Mesenchymal stem cell (in vitro differentiated cells and primary cell): Measurements from ENCODE around the gene GALR2.
A peak's percentile ranks its signal among the peaks of the same experiment; 100 is the strongest.

Experiments used
- DNase-seq: peaks from one replicate; pipeline ENCODE4 v3.0.0-alpha.2; 2013
- H2AFZ ChIP-seq: one replicate; pipeline ENCODE4 v1.6.1; 2013; ENCODE audit warnings: low read depth, mild to moderate bottlenecking, control low read depth, inconsistent platforms, low read length, moderate library complexity
- H2AK5ac ChIP-seq: 2 replicates; pipeline ENCODE4 v1.6.1; 2013; ENCODE audit warnings: low read length, moderate library complexity, mild to moderate bottlenecking, inconsistent platforms; ENCODE audit not compliant: severe bottlenecking
- H2BK120ac ChIP-seq: one replicate; pipeline ENCODE4 v1.6.1; 2013; ENCODE audit warnings: low read depth, mild to moderate bottlenecking, inconsistent platforms, low read length, moderate library complexity
- H2BK12ac ChIP-seq, 2 experiments: one replicate each; pipeline ENCODE4 v1.6.1; 2013; ENCODE audit warnings: inconsistent platforms in 2 of 2, low read length in 2 of 2, mild to moderate bottlenecking in 2 of 2, moderate library complexity in 2 of 2, control low read depth in 1 of 2
- H2BK15ac ChIP-seq: one replicate; pipeline ENCODE4 v1.6.1; 2013; ENCODE audit warnings: mild to moderate bottlenecking, low read depth, inconsistent platforms; ENCODE audit not compliant: poor library complexity, severe bottlenecking
- H2BK5ac ChIP-seq: 2 replicates; pipeline ENCODE4 v1.6.1; 2013; ENCODE audit warnings: low read depth, mild to moderate bottlenecking, low read length, control low read depth, inconsistent platforms; ENCODE audit not compliant: poor library complexity, severe bottlenecking
- H3K14ac ChIP-seq, 2 experiments: one replicate each; pipeline ENCODE4 v1.6.1; 2013; ENCODE audit warnings: inconsistent platforms in 2 of 2, low read length in 2 of 2, control low read depth in 1 of 2, mild to moderate bottlenecking in 1 of 2, moderate library complexity in 1 of 2
- H3K18ac ChIP-seq, 2 experiments: one replicate each; pipeline ENCODE4 v1.6.1; 2013; ENCODE audit warnings: inconsistent platforms in 2 of 2, low read length in 2 of 2, control low read depth in 1 of 2, low read depth in 1 of 2, mild to moderate bottlenecking in 1 of 2
- H3K23ac ChIP-seq, 2 experiments: one replicate each; pipeline ENCODE4 v1.6.1; 2013; ENCODE audit warnings: inconsistent platforms in 2 of 2, low read length in 2 of 2, mild to moderate bottlenecking in 2 of 2, moderate library complexity in 2 of 2, control low read depth in 1 of 2
- H3K27ac ChIP-seq: 2 replicates; pipeline ENCODE4 v1.5.1; 2013; ENCODE audit warnings: mild to moderate bottlenecking, moderate library complexity, low read length, control low read depth, inconsistent platforms; ENCODE audit not compliant: poor library complexity, severe bottlenecking
- H3K27me3 ChIP-seq, 2 experiments: 2 replicates each; pipeline versions ENCODE4 v1.6.1 to v1.7.0; 2013; ENCODE audit warnings: low read length in 2 of 2, mild to moderate bottlenecking in 2 of 2, moderate library complexity in 2 of 2, control low read depth in 1 of 2, inconsistent platforms in 1 of 2; ENCODE audit not compliant: control insufficient read depth in 1 of 2, insufficient read depth in 1 of 2
- H3K36me3 ChIP-seq, 2 experiments: 2 replicates each; pipeline versions ENCODE4 v1.6.1 to v1.7.0; 2013; ENCODE audit warnings: low read length in 2 of 2, control low read depth in 1 of 2, inconsistent platforms in 1 of 2, low read depth in 1 of 2, mild to moderate bottlenecking in 1 of 2; ENCODE audit not compliant: insufficient read depth in 2 of 2, control insufficient read depth in 1 of 2
- H3K4ac ChIP-seq, 2 experiments: one replicate each; pipeline ENCODE4 v1.6.1; 2013; ENCODE audit warnings: inconsistent platforms in 2 of 2, low read length in 2 of 2, mild to moderate bottlenecking in 2 of 2, moderate library complexity in 2 of 2, control low read depth in 1 of 2, low read depth in 1 of 2
- H3K4me1 ChIP-seq: 2 replicates; pipeline ENCODE4 v1.6.1; 2013; ENCODE audit warnings: low read depth, low read length, control low read depth; ENCODE audit not compliant: control insufficient read depth, insufficient read depth
- H3K4me2 ChIP-seq: 2 replicates; pipeline ENCODE4 v1.6.1; 2013; ENCODE audit warnings: low read length, mild to moderate bottlenecking, inconsistent platforms; ENCODE audit not compliant: poor library complexity, severe bottlenecking
- H3K4me3 ChIP-seq, 2 experiments: 2 replicates each; pipeline versions ENCODE4 v1.5.1 to v1.7.0; 2013; ENCODE audit warnings: low read length in 2 of 2, mild to moderate bottlenecking in 2 of 2, control low read depth in 1 of 2, low read depth in 1 of 2; ENCODE audit not compliant: insufficient read depth in 1 of 2
- H3K79me1 ChIP-seq: replicated peaks from 2 replicates; pipeline ENCODE4 v1.6.1; 2013; ENCODE audit warnings: mild to moderate bottlenecking, control low read depth, low read length, inconsistent platforms; ENCODE audit not compliant: poor library complexity, severe bottlenecking
- H3K9ac ChIP-seq: 2 replicates; pipeline ENCODE4 v1.7.0; 2013; ENCODE audit warnings: mild to moderate bottlenecking, low read length, moderate library complexity
- H3K9me3 ChIP-seq: 2 replicates; pipeline ENCODE4 v1.7.0; 2013; ENCODE audit warnings: mild to moderate bottlenecking, low read length; ENCODE audit not compliant: control insufficient read depth
- H4K8ac ChIP-seq: one replicate; pipeline ENCODE4 v1.6.1; 2013; ENCODE audit warnings: inconsistent platforms, mild to moderate bottlenecking, low read length, moderate library complexity
- H4K91ac ChIP-seq: one replicate; pipeline ENCODE4 v1.6.1; 2013; ENCODE audit warnings: mild to moderate bottlenecking, low read length, inconsistent platforms
- WGBS: methylation state at CpG from one replicate; pipeline ENCODE4 v1.1.7; 2013; ENCODE audit warnings: mixed read lengths; 5-methylcytosine and 5-hydroxymethylcytosine counted together

Gene GALR2

GRCh38 chr17:76051561-76051960, 23.0 kb upstream of the GALR2 start:
- H4K8ac ChIP-seq: no peak overlapping the region
- H2AK5ac ChIP-seq: no peak overlapping the region
- DNase-seq: no peak
- no peak overlapping the region for H3K14ac ChIP-seq
- WGBS: 92% methylated on average over 2 of the region's 6 CpGs
- H3K4ac ChIP-seq: no peak overlapping the region
- peaks cover 43 to 88% of the 10 kb centered on the region in 2 experiments for H3K36me3 ChIP-seq
- peaks cover 30% of the 10 kb centered on the region for H3K4me1 ChIP-seq
- H3K23ac ChIP-seq: no peak overlapping the region
- H2BK5ac ChIP-seq: peak overlapping the region; percentile 90
- H2AFZ ChIP-seq: no peak overlapping the region
- H3K4me2 ChIP-seq: no peak overlapping the region
- peak overlapping the region; percentile 98 for H3K27ac ChIP-seq
- no peak overlapping the region for H2BK120ac ChIP-seq
- no peak overlapping the region for H3K4me3 ChIP-seq
- no peak overlapping the region for H2BK12ac ChIP-seq
- H3K27me3 ChIP-seq: no peaks in the 10 kb centered on the region
- H4K91ac ChIP-seq: no peak overlapping the region
- H3K18ac ChIP-seq: no peak overlapping the region
- H3K9ac ChIP-seq: no peak overlapping the region
- peaks cover 10% of the 10 kb centered on the region for H3K79me1 ChIP-seq
- no peak overlapping the region for H2BK15ac ChIP-seq
- peaks cover 3% of the 10 kb centered on the region for H3K9me3 ChIP-seq

DNA sequence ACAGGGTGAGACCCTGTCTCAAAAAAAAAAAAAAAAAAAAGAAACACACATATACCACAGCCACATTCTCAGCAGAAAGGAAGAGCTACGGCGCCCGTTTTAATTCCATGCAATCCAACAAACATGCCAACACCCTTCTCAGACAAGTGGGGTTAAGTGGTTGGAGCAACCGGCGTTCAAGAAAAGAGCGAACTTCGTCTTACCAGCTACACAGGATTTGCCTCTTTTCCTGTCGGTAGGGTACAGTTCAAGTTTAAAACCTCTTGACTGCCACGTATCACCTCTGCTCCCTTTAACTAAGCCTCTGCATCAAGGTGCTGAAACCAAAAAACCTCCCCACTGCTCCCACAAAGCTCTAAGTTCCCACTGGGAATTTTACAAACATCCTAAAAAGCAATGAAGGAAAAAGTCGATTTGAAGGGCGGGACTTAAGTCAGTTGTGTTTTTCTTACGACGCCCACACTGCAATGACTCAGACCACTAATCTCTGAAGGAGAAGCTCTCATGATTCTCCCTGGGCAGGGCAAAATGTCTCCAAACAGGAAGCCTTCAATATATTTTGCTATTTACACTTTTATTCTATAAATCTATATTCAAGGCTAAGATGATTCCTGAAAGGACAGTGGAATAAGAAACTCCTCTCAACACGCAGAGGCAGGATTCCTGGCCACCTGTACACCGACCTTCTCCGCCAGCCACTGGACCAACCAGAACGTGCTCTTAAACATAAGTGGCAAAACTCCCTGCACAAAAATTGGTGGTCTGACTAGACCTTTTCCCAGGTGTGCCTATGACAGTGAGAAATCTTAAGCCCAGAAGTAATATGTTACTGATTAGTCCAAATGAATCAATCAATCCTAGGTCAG, 21.1 kb upstream of the GALR2 start:
- Histone ChIP-seq H3K4ac (no peak overlapping the region), H3K79me1 (peaks cover 11% of the 10 kb centered on the region)
- WGBS: 70% methylated on average over 15 of the region's 17 CpGs

DNA sequence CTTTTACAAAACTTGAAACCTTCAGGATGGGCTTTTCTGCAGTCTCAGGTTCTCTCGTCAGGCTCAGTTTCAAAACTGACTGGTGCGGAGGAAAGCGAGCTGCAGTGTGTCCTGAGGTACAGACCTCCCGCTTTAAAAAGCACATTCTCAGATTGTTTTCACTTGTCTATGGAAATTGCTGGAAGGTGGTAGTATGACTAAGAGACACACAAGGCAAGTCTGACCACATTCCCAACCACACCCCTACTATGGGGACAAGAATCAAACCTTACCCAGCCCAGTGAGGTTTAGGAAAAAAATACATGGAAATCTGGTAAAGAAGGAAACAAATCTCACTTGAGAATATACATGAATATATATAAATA, 20.5 kb upstream of the GALR2 start:
- 100% methylated on average over 1 of the region's 4 CpGs for WGBS
- H2BK15ac ChIP-seq: no peak overlapping the region
- no peak overlapping the region for H3K4me2 ChIP-seq
- no peak overlapping the region for H2AFZ ChIP-seq
- H3K27me3 ChIP-seq: no peaks in the 10 kb centered on the region
- H3K9ac ChIP-seq: no peak overlapping the region
- H3K36me3 ChIP-seq: peaks cover 49 to 89% of the 10 kb centered on the region in 2 experiments
- peak; percentile 47 for DNase-seq
- no peak overlapping the region for H4K8ac ChIP-seq
- H3K9me3 ChIP-seq: peaks cover 3% of the 10 kb centered on the region
- no peak overlapping the region for H3K18ac ChIP-seq
- H4K91ac ChIP-seq: no peak overlapping the region
- H3K4ac ChIP-seq: no peak overlapping the region
- H2BK120ac ChIP-seq: no peak overlapping the region
- no peak overlapping the region for H3K23ac ChIP-seq
- peaks cover 22% of the 10 kb centered on the region for H3K4me1 ChIP-seq
- peak overlapping the region; percentile 75 for H2AK5ac ChIP-seq
- no peak overlapping the region for H2BK12ac ChIP-seq
- H2BK5ac ChIP-seq: no peak overlapping the region
- H3K4me3 ChIP-seq: no peak overlapping the region
- H3K79me1 ChIP-seq: peaks cover 15% of the 10 kb centered on the region
- H3K14ac ChIP-seq: no peak overlapping the region
- H3K27ac ChIP-seq: peak overlapping the region; percentile 65

More for the DNA sequence above, 21.1 kb upstream of the GALR2 start:
- Histone ChIP-seq H2BK120ac (no peak overlapping the region), H3K27me3 (no peaks in the 10 kb centered on the region), H4K91ac (no peak overlapping the region), H3K4me3 (no peak overlapping the region), H3K4me2 (no peak overlapping the region), H3K9ac (no peak overlapping the region), H2BK15ac (no peak overlapping the region), H3K27ac (peak overlapping the region; percentile 66), H3K23ac (no peak overlapping the region), H2AFZ (no peak overlapping the region), H3K4me1 (peaks cover 22% of the 10 kb centered on the region), H2AK5ac (peak overlapping the region; percentile 96), H3K36me3 (peaks cover 45 to 89% of the 10 kb centered on the region in 2 experiments), H3K9me3 (peaks cover 3% of the 10 kb centered on the region), H3K18ac (no peak overlapping the region), H3K14ac (no peak overlapping the region), H2BK5ac (no peak overlapping the region), H4K8ac (no peak overlapping the region), H2BK12ac (peak overlapping the region in 1 of 2 experiments; percentile 21)
- DNase-seq: peak; percentile 81

DNA sequence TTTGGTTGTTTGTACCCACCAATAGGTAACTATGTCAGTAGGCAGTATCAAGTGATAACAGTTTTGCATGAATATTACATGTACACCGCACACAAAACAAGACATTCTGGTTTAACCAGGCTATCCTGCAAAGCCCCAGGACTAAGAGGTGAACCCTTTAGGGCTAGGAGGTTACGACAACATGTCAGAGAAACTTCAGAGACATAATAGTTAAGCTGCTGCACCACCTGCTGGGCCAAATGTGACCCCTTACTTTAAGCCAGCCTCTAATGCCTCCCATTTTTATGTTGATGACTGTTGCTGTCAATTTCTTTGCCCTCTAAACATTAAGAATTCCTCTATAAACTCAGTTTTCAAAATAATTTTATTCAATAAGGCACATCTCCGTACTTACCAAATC, 17.7 kb upstream of the GALR2 start:
- Histone ChIP-seq H3K4me2 (no peak overlapping the region), H3K9me3 (peaks cover 3% of the 10 kb centered on the region), H2BK120ac (no peak overlapping the region), H4K91ac (no peak overlapping the region), H3K27ac (no peak overlapping the region), H3K18ac (no peak overlapping the region), H3K14ac (no peak overlapping the region), H3K36me3 (peaks cover 62 to 88% of the 10 kb centered on the region in 2 experiments), H3K79me1 (peaks cover 19% of the 10 kb centered on the region), H3K27me3 (no peaks in the 10 kb centered on the region), H3K23ac (no peak overlapping the region), H3K4me3 (no peak overlapping the region), H2BK5ac (no peak overlapping the region), H2AK5ac (no peak overlapping the region), H3K4me1 (peaks cover 8% of the 10 kb centered on the region), H3K9ac (no peak overlapping the region), H3K4ac (no peak overlapping the region), H4K8ac (no peak overlapping the region), H2BK15ac (no peak overlapping the region), H2BK12ac (no peak overlapping the region), H2AFZ (no peak overlapping the region)
- no peak for DNase-seq
- 99% methylated on average over 3 of the region's 3 CpGs for WGBS
